Measurements from ENCODE around the gene KCNIP1.

DNA sequence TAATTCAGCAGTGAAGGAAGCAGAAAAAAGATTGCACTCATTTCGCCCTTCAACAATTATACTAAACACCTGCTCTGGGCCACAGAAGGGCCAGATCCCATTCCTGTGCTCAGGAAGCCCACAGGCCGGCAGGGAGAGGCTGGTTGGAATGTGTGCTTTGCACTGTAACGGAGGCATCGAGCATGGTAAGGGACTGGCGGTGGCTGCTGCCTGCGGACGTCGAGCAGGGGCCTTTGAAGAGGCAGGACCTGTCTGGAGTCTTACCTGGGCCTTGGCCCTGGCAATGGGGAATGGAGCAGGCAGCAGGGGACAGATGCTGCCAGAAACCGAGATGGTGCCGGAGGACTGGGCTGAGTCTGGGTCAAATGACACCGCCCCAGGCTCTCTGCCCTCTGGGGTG lies 97.8 kb downstream of the KCNIP1 start:
- TF ChIP-seq, protein P1, sequence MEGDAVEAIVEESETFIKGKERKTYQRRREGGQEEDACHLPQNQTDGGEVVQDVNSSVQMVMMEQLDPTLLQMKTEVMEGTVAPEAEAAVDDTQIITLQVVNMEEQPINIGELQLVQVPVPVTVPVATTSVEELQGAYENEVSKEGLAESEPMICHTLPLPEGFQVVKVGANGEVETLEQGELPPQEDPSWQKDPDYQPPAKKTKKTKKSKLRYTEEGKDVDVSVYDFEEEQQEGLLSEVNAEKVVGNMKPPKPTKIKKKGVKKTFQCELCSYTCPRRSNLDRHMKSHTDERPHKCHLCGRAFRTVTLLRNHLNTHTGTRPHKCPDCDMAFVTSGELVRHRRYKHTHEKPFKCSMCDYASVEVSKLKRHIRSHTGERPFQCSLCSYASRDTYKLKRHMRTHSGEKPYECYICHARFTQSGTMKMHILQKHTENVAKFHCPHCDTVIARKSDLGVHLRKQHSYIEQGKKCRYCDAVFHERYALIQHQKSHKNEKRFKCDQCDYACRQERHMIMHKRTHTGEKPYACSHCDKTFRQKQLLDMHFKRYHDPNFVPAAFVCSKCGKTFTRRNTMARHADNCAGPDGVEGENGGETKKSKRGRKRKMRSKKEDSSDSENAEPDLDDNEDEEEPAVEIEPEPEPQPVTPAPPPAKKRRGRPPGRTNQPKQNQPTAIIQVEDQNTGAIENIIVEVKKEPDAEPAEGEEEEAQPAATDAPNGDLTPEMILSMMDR (IDR thresholded peaks at IDR 0.05), result no peak
- TF ChIP-seq HOXA7 (CRISPR knock-in tag; IDR thresholded peaks at IDR 0.05) (no peak), KDM1A (IDR thresholded peaks at IDR 0.05; ENCODE audit: low read depth) (no peak), ESRRA (IDR thresholded peaks at IDR 0.05; ENCODE audit: borderline replicate concordance, low read length) (no peak), CHD2 (IDR thresholded peaks at IDR 0.05; ENCODE audit: low read length, partially characterized antibody) (no peak), SMC3 (IDR thresholded peaks at IDR 0.05) (no peak), JUN (IDR thresholded peaks at IDR 0.05) (no peak), RAD21 (conservative IDR thresholded peaks at IDR 0.05 in 1 of 2, IDR thresholded peaks at IDR 0.05 in 1 of 2) (no peak), CBX2 (IDR thresholded peaks at IDR 0.05; ENCODE audit: borderline replicate concordance, low read depth) (no peak)
- TF ChIP-seq, protein P2, sequence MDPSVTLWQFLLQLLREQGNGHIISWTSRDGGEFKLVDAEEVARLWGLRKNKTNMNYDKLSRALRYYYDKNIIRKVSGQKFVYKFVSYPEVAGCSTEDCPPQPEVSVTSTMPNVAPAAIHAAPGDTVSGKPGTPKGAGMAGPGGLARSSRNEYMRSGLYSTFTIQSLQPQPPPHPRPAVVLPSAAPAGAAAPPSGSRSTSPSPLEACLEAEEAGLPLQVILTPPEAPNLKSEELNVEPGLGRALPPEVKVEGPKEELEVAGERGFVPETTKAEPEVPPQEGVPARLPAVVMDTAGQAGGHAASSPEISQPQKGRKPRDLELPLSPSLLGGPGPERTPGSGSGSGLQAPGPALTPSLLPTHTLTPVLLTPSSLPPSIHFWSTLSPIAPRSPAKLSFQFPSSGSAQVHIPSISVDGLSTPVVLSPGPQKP (IDR thresholded peaks at IDR 0.05; ENCODE audit: low read depth, low read length), result no peak
- TF ChIP-seq, protein P3, sequence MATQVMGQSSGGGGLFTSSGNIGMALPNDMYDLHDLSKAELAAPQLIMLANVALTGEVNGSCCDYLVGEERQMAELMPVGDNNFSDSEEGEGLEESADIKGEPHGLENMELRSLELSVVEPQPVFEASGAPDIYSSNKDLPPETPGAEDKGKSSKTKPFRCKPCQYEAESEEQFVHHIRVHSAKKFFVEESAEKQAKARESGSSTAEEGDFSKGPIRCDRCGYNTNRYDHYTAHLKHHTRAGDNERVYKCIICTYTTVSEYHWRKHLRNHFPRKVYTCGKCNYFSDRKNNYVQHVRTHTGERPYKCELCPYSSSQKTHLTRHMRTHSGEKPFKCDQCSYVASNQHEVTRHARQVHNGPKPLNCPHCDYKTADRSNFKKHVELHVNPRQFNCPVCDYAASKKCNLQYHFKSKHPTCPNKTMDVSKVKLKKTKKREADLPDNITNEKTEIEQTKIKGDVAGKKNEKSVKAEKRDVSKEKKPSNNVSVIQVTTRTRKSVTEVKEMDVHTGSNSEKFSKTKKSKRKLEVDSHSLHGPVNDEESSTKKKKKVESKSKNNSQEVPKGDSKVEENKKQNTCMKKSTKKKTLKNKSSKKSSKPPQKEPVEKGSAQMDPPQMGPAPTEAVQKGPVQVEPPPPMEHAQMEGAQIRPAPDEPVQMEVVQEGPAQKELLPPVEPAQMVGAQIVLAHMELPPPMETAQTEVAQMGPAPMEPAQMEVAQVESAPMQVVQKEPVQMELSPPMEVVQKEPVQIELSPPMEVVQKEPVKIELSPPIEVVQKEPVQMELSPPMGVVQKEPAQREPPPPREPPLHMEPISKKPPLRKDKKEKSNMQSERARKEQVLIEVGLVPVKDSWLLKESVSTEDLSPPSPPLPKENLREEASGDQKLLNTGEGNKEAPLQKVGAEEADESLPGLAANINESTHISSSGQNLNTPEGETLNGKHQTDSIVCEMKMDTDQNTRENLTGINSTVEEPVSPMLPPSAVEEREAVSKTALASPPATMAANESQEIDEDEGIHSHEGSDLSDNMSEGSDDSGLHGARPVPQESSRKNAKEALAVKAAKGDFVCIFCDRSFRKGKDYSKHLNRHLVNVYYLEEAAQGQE (IDR thresholded peaks at IDR 0.05), result no peak
- TF ChIP-seq, protein P4, sequence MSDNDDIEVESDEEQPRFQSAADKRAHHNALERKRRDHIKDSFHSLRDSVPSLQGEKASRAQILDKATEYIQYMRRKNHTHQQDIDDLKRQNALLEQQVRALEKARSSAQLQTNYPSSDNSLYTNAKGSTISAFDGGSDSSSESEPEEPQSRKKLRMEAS (IDR thresholded peaks at IDR 0.05), result no peak
